Keratinocyte (primary cell): ENCODE measurements around the gene RALGPS1. TPM values are rescaled to one million over a fixed set of nuclear protein-coding genes. Genes with fewer than 3 reads are reported as not detected.
A peak's percentile ranks its signal among the peaks of the same experiment; 100 is the strongest.

Source experiments
- DNase-seq: peaks from one replicate; pipeline ENCODE4 v3.0.0-alpha.2; 2011; ENCODE audit warnings: low read depth, missing footprints, low spot score
- FAIRE-seq: peaks from 2 replicates; lab custom pipeline; 2011; peaks lifted over from hg19 to GRCh38; lab: Jason Lieb, UNC
- H2AFZ ChIP-seq: 2 replicates; pipeline ENCODE4 v1.6.0; 2012; ENCODE audit warnings: low read length, control low read depth, inconsistent platforms; ENCODE audit not compliant: control insufficient read depth
- H3K27ac ChIP-seq: 2 replicates; pipeline ENCODE4 v1.5.1; 2011; ENCODE audit warnings: low read length; ENCODE audit not compliant: control insufficient read depth, insufficient read depth
- H3K27me3 ChIP-seq: 3 replicates; pipeline ENCODE4 v1.6.0; 2011; ENCODE audit warnings: low read length; ENCODE audit not compliant: control insufficient read depth, insufficient read depth; ENCODE audit errors: extremely low read depth
- H3K36me3 ChIP-seq, 2 experiments: 2 replicates in 1 of 2; 3 replicates in 1 of 2; pipeline ENCODE4 v1.5.1; 2011; ENCODE audit warnings: low read length in 2 of 2, mild to moderate bottlenecking in 1 of 2; ENCODE audit not compliant: control insufficient read depth in 2 of 2, insufficient read depth in 2 of 2; ENCODE audit errors: extremely low read depth in 1 of 2
- H3K4me1 ChIP-seq: 3 replicates; pipeline ENCODE4 v1.5.1; 2011; ENCODE audit warnings: low read length; ENCODE audit not compliant: control insufficient read depth, insufficient read depth; ENCODE audit errors: extremely low read depth
- H3K4me2 ChIP-seq: 3 replicates; pipeline ENCODE4 v1.6.0; 2011; ENCODE audit warnings: low read depth, low read length; ENCODE audit not compliant: control insufficient read depth, insufficient read depth; ENCODE audit errors: extremely low read depth
- H3K4me3 ChIP-seq, 3 experiments: fragments of 200-600 bp in 1 of 3; sonication (generic) in 1 of 3; 2 replicates in 2 of 3; 3 replicates in 1 of 3; pipeline ENCODE4 v1.5.1; 2011 to 2016; ENCODE audit warnings: low read length in 3 of 3, mild to moderate bottlenecking in 3 of 3, control low read depth in 2 of 3, inconsistent platforms in 1 of 3, low read depth in 1 of 3, mixed read lengths in 1 of 3, mixed run types in 1 of 3, moderate library complexity in 1 of 3; ENCODE audit not compliant: control insufficient read depth in 2 of 3, insufficient read depth in 2 of 3; ENCODE audit errors: extremely low read depth in 1 of 3
- H3K79me2 ChIP-seq: 2 replicates; pipeline ENCODE4 v1.6.0; 2012; ENCODE audit warnings: low read length; ENCODE audit not compliant: control insufficient read depth, insufficient read depth
- H3K9ac ChIP-seq: 3 replicates; pipeline ENCODE4 v1.6.0; 2011; ENCODE audit warnings: low read length; ENCODE audit not compliant: control insufficient read depth, insufficient read depth; ENCODE audit errors: extremely low read depth
- H3K9me1 ChIP-seq: 3 replicates; pipeline ENCODE4 v1.6.0; 2011; ENCODE audit warnings: low read length; ENCODE audit not compliant: control insufficient read depth, insufficient read depth; ENCODE audit errors: extremely low read depth
- H3K9me3 ChIP-seq: 2 replicates; pipeline ENCODE4 v1.5.1; 2012; ENCODE audit warnings: low read depth, low read length; ENCODE audit not compliant: control insufficient read depth
- H4K20me1 ChIP-seq: 3 replicates; pipeline ENCODE4 v1.6.0; 2011; ENCODE audit warnings: low read length; ENCODE audit not compliant: control insufficient read depth, insufficient read depth; ENCODE audit errors: extremely low read depth
- CTCF ChIP-seq, 3 experiments: IDR thresholded peaks in 1 of 3; conservative IDR thresholded peaks in 1 of 3; optimal IDR thresholded peaks in 1 of 3; 2 replicates in 2 of 3; 3 replicates in 1 of 3; pipeline versions ENCODE3 to v1.5.1; 2011; ENCODE audit warnings: low read length in 3 of 3, mild to moderate bottlenecking in 3 of 3, moderate library complexity in 2 of 3, control low read depth in 1 of 3, inconsistent platforms in 1 of 3; ENCODE audit not compliant: insufficient read depth in 2 of 3; ENCODE audit errors: extremely low read depth in 1 of 3
- EZH2 ChIP-seq: IDR thresholded peaks from one replicate; pipeline ENCODE4 v1.6.1; 2012; ENCODE audit warnings: inconsistent platforms, mild to moderate bottlenecking, low read length, moderate library complexity
- dilution Hi-C: fragments of 300-500 bp; cut with MboI; formaldehyde crosslinking; loops from one replicate; pipeline ENCODE4 v1.7.0; 2020; ENCODE audit warnings: low sequenced_read_pairs; ENCODE audit not compliant: extremely low pct_ligation_motif_present
- polyA plus RNA-seq, 5 experiments: library from polyadenylated mRNA; depleted of rRNA in 3 of 5; stranded (reverse) in 3 of 5; stranded (forward) in 1 of 5; unstranded in 1 of 5; fragments of >200 nt; gene quantifications; 1 replicate in 1 of 5; 2 replicates in 3 of 5; 3 replicates in 1 of 5; pipeline versions ENCODE4 v1.2.1 to v1.2.3, GENCODE V29; 2011 to 2012; ENCODE audit warnings: missing spikeins in 2 of 5, low read depth in 1 of 5, low replicate concordance in 1 of 5

The RALGPS1 gene
- polyA plus RNA-seq, 1 donor (not counting 4 experiments of a cell fraction or from before 2014, with no cell fraction given) = 0.56 TPM

DNA sequence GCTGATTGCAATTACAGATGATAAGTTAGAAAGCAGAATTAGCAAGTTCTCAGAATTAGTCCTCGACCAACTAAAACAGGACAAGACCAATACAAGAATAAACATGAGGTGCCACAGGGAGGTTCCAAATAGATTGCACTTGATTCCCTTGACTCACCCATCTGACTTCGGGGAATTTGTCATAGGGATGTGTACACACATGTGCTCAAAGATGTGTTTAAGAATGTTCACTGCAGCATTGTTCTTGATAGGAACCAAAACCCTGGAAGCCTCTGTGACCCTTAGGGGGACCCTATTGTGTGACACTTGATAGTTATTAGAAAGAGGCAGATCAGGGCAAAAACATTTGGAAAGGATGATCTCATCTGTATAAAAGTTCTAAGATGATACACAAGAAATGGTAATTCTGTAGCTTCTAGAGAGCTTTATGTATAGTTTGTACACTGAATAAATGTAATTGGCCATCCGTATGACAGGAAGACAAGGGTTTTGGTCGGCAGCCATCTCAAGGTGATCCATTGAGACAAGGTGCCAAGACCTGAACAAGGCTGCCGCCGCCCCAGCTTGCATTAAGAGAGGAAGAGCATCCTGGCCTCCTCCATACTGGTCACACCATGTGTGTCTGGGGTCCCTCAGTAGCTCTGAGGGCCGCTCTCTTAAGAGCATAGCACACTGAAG, 301.8 kb downstream of the RALGPS1 start:
- Histone ChIP-seq H3K4me3 (no peak overlapping the region), H3K4me2 (no peak overlapping the region), H4K20me1 (no peaks in the 10 kb centered on the region), H2AFZ (no peak overlapping the region), H3K36me3 (no peaks in the 10 kb centered on the region), H3K9ac (no peak overlapping the region), H3K9me3 (no peaks in the 10 kb centered on the region), H3K9me1 (no peaks in the 10 kb centered on the region), H3K27ac (no peak overlapping the region), H3K4me1 (peaks cover 7% of the 10 kb centered on the region), H3K27me3 (peaks cover 18% of the 10 kb centered on the region), H3K79me2 (no peaks in the 10 kb centered on the region)
- DNase-seq (no peak), FAIRE-seq (peak; percentile 61)
- dilution Hi-C loops = no loop called here
- no peak for TF ChIP-seq CTCF (optimal IDR thresholded peaks at IDR 0.05 in 1 of 3, IDR thresholded peaks at IDR 0.05 in 1 of 3, conservative IDR thresholded peaks at IDR 0.05 in 1 of 3; ENCODE audit: extremely low read depth in 1 of 3, insufficient read depth in 2 of 3, low read length in 3 of 3)

DNA sequence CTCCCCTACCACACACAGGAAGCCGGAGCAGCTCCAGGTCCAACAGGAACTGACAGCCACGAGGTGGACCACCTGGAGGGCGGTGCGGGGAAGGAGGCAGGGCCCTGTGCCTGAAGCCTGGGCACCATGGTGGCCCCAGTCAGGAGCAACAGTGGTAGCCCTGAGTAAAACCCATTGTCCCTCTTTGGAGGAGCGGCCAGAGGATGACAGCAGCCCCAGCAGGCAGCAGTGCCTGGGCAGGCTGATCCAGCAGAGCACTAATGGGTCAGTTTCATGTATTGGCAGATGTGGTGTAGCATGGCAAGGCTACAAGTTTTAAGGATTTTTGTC, 302.3 kb downstream of the RALGPS1 start:
- no peaks in the 10 kb centered on the region for H3K36me3 ChIP-seq
- H3K4me3 ChIP-seq = no peak overlapping the region
- no peaks in the 10 kb centered on the region for H3K9me1 ChIP-seq
- H3K9me3 ChIP-seq = no peaks in the 10 kb centered on the region
- no peaks in the 10 kb centered on the region for H3K79me2 ChIP-seq
- dilution Hi-C loops = no loop called here
- peaks cover 16% of the 10 kb centered on the region for H3K27me3 ChIP-seq
- TF ChIP-seq EZH2 (no peak), CTCF (optimal IDR thresholded peaks at IDR 0.05 in 1 of 3, IDR thresholded peaks at IDR 0.05 in 1 of 3, conservative IDR thresholded peaks at IDR 0.05 in 1 of 3; ENCODE audit: extremely low read depth in 1 of 3, insufficient read depth in 2 of 3, low read length in 3 of 3) (no peak)
- no peak overlapping the region for H3K4me2 ChIP-seq
- H3K9ac ChIP-seq = no peak overlapping the region
- H3K27ac ChIP-seq = no peak overlapping the region
- H3K4me1 ChIP-seq = peaks cover 7% of the 10 kb centered on the region
- FAIRE-seq = no peak
- H4K20me1 ChIP-seq = no peaks in the 10 kb centered on the region
- no peak overlapping the region for H2AFZ ChIP-seq
- no peak for DNase-seq
